ENCODE results near the gene FLVCR1.

DNA sequence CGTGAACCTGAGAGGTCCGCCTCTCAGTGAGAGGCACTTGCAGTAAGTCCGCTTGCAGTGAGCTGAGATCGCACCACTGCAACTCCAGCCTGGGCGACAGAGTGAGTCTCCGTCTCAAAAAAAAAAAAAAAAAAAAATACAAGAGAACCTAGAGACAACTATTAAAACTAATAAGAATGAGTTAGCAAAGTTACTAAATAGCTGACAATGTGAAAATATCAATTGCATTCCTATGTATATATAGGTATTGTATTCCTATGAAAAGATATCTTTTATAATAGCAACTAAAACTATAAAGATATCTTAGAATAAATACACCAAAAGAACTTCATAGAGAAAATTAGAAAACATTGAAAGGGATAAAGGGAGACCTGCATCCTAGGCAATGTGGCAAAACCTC lies 20.3 kb downstream of the FLVCR1 start:
- TF ChIP-seq POLR2A (IDR thresholded peaks at IDR 0.05), result no peak
- TF ChIP-seq, protein P1, sequence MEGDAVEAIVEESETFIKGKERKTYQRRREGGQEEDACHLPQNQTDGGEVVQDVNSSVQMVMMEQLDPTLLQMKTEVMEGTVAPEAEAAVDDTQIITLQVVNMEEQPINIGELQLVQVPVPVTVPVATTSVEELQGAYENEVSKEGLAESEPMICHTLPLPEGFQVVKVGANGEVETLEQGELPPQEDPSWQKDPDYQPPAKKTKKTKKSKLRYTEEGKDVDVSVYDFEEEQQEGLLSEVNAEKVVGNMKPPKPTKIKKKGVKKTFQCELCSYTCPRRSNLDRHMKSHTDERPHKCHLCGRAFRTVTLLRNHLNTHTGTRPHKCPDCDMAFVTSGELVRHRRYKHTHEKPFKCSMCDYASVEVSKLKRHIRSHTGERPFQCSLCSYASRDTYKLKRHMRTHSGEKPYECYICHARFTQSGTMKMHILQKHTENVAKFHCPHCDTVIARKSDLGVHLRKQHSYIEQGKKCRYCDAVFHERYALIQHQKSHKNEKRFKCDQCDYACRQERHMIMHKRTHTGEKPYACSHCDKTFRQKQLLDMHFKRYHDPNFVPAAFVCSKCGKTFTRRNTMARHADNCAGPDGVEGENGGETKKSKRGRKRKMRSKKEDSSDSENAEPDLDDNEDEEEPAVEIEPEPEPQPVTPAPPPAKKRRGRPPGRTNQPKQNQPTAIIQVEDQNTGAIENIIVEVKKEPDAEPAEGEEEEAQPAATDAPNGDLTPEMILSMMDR (IDR thresholded peaks at IDR 0.05), result no peak

All from thyroid gland (tissue), 4 donors.